Fibroblast of the conjunctiva (primary cell): ENCODE data around the gene BCKDK.
A peak's percentile ranks its signal among the peaks of the same experiment; 100 is the strongest.
"Not testable (repeated sequence)": the region's sequence is repeated elsewhere in the genome, so short reads cannot be mapped to it uniquely, and the experiment has no call there.

Experiments
- DNase-seq: peaks from one replicate; pipeline ENCODE4 v3.0.0-alpha.2; 2010; ENCODE audit warnings: low read depth

The BCKDK gene

GRCh38 chr16:31142109-31143010 is 34.2 kb downstream of the BCKDK start:
- peak; percentile 98 for DNase-seq

GRCh38 chr16:31143011-31143693 is 35.0 kb downstream of the BCKDK start:
- DNase-seq: no peak

- no peak for DNase-seq
These were observed 35.5 kb downstream of the BCKDK start for GRCh38 chr16:31143694-31144148.

- DNase-seq: not testable (repeated sequence)
These were observed 36.2 kb downstream of the BCKDK start for GRCh38 chr16:31144418-31144817.

GRCh38 chr16:31145398-31145990 is 37.3 kb downstream of the BCKDK start:
- DNase-seq: no peak

GRCh38 chr16:31147574-31147973 is 39.4 kb downstream of the BCKDK start:
- no peak for DNase-seq

- no peak for DNase-seq
These were observed 40.1 kb downstream of the BCKDK start for GRCh38 chr16:31148281-31148728.

- no peak for DNase-seq
These were observed 40.7 kb downstream of the BCKDK start for GRCh38 chr16:31148896-31149295.

GRCh38 chr16:31149332-31149731 is 41.1 kb downstream of the BCKDK start:
- no peak for DNase-seq

GRCh38 chr16:31149894-31150890 is 42.0 kb downstream of the BCKDK start, which contains the start of gene PRSS36:
Gene PRSS36 (minus strand): TSS chr16:31150066. CDS start chr16:31150035, 31 bp downstream.
- no peak for DNase-seq

GRCh38 chr16:31150976-31151375 is 42.8 kb downstream of the BCKDK start:
- DNase-seq: not testable (repeated sequence)

GRCh38 chr16:31157136-31157535 is 49.0 kb downstream of the BCKDK start:
- no peak for DNase-seq
